ENCODE results near the gene DAPL1.

DAPL1 gene

DNA sequence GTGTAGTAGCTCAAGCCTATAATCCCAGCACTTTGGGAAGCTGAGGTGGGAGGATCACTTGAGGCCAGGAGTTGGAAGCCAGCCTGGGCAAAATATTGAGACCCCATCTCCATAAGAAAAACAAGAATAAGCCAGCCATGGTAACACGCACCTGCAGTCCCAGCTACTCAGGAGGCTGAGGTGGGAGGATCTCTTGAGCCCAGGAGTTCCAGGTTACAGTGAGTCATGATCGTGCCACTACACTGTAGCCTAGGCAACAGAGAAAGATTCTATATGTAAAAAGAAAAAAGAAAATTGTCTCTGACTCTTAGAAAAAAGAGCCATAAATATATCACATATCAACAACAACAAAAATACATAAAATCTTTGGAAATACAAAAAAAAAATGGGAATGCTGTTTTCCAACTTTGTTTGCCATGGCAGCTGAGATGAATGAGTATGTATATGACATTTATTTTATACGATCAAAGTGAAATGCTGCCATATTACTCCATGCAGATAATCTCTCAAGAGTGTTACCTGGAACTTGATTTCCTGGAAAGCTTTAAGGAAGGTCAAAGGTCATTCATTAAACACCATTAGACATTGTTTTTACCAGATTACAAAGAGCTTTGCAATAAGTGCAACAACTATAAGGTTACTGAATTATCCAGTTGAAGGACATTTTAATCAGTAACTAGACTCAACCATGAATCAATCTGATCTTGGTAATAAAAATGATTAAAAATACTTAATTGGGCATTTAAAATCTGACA, 19.7 kb upstream of the DAPL1 start:
- no peak for TF ChIP-seq FOXM1 (IDR thresholded peaks at IDR 0.05; ENCODE audit: borderline replicate concordance, low read depth)
- TF ChIP-seq, protein P1, sequence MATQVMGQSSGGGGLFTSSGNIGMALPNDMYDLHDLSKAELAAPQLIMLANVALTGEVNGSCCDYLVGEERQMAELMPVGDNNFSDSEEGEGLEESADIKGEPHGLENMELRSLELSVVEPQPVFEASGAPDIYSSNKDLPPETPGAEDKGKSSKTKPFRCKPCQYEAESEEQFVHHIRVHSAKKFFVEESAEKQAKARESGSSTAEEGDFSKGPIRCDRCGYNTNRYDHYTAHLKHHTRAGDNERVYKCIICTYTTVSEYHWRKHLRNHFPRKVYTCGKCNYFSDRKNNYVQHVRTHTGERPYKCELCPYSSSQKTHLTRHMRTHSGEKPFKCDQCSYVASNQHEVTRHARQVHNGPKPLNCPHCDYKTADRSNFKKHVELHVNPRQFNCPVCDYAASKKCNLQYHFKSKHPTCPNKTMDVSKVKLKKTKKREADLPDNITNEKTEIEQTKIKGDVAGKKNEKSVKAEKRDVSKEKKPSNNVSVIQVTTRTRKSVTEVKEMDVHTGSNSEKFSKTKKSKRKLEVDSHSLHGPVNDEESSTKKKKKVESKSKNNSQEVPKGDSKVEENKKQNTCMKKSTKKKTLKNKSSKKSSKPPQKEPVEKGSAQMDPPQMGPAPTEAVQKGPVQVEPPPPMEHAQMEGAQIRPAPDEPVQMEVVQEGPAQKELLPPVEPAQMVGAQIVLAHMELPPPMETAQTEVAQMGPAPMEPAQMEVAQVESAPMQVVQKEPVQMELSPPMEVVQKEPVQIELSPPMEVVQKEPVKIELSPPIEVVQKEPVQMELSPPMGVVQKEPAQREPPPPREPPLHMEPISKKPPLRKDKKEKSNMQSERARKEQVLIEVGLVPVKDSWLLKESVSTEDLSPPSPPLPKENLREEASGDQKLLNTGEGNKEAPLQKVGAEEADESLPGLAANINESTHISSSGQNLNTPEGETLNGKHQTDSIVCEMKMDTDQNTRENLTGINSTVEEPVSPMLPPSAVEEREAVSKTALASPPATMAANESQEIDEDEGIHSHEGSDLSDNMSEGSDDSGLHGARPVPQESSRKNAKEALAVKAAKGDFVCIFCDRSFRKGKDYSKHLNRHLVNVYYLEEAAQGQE (IDR thresholded peaks at IDR 0.05; ENCODE audit: low read depth), result no peak
- no peak for TF ChIP-seq TEAD4 (IDR thresholded peaks at IDR 0.05)
- TF ChIP-seq, protein P2, sequence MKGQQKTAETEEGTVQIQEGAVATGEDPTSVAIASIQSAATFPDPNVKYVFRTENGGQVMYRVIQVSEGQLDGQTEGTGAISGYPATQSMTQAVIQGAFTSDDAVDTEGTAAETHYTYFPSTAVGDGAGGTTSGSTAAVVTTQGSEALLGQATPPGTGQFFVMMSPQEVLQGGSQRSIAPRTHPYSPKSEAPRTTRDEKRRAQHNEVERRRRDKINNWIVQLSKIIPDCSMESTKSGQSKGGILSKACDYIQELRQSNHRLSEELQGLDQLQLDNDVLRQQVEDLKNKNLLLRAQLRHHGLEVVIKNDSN (IDR thresholded peaks at IDR 0.05), result no peak
- TF ChIP-seq TAF1 (IDR thresholded peaks at IDR 0.05; ENCODE audit: low read depth), result no peak
- TF ChIP-seq, protein P3, sequence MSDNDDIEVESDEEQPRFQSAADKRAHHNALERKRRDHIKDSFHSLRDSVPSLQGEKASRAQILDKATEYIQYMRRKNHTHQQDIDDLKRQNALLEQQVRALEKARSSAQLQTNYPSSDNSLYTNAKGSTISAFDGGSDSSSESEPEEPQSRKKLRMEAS (IDR thresholded peaks at IDR 0.05), result no peak
- no peak for TF ChIP-seq RAD21 (IDR thresholded peaks at IDR 0.05; ENCODE audit: low read depth)
- no peak for TF ChIP-seq EP300 (IDR thresholded peaks at IDR 0.05; ENCODE audit: borderline replicate concordance)
- TF ChIP-seq TCF12 (IDR thresholded peaks at IDR 0.05; ENCODE audit: low read depth), result no peak
- no peak for TF ChIP-seq NFIC (IDR thresholded peaks at IDR 0.05)
- no peak for TF ChIP-seq ZBTB7A (IDR thresholded peaks at IDR 0.05; ENCODE audit: low read depth)
- no peak for TF ChIP-seq CREB1 (IDR thresholded peaks at IDR 0.05; ENCODE audit: low read depth)
- TF ChIP-seq CEBPB (IDR thresholded peaks at IDR 0.05), result no peak
- TF ChIP-seq YY1 (IDR thresholded peaks at IDR 0.05; ENCODE audit: low read depth), result no peak
- no peak for TF ChIP-seq EGR1 (IDR thresholded peaks at IDR 0.05)

DNA sequence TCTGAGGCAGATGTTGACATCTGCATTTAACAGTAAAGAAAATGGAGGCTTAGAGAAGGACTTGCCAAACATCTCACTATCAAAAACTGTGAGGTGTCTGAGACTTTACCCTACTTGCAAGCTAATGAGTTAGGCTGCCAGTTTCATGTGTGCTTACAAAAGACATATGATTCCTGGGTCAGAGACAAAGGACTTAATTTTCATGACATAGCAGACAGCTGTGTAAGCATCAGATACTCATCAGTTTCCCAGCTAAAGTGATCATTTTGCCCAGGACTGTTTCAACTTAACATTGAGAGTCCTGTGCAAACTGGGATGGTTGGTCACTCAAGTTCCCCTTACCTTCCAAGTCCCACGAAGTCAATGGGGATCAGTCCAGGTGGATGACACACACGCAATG, 18.9 kb upstream of the DAPL1 start:
- TF ChIP-seq TEAD4 (IDR thresholded peaks at IDR 0.05) (no peak), CEBPB (IDR thresholded peaks at IDR 0.05) (no peak), ZBTB7A (IDR thresholded peaks at IDR 0.05; ENCODE audit: low read depth) (no peak), CREB1 (IDR thresholded peaks at IDR 0.05; ENCODE audit: low read depth) (no peak), EP300 (IDR thresholded peaks at IDR 0.05; ENCODE audit: borderline replicate concordance) (no peak), TCF12 (IDR thresholded peaks at IDR 0.05; ENCODE audit: low read depth) (no peak), NFIC (IDR thresholded peaks at IDR 0.05) (no peak), FOXM1 (IDR thresholded peaks at IDR 0.05; ENCODE audit: borderline replicate concordance, low read depth) (no peak), TAF1 (IDR thresholded peaks at IDR 0.05; ENCODE audit: low read depth) (no peak), YY1 (IDR thresholded peaks at IDR 0.05; ENCODE audit: low read depth) (no peak), EGR1 (IDR thresholded peaks at IDR 0.05) (no peak), RAD21 (IDR thresholded peaks at IDR 0.05; ENCODE audit: low read depth) (no peak)
- TF ChIP-seq, protein P3 (IDR thresholded peaks at IDR 0.05), result no peak
- TF ChIP-seq, protein P2 (IDR thresholded peaks at IDR 0.05), result no peak
- TF ChIP-seq, protein P1 (IDR thresholded peaks at IDR 0.05; ENCODE audit: low read depth), result no peak

DNA sequence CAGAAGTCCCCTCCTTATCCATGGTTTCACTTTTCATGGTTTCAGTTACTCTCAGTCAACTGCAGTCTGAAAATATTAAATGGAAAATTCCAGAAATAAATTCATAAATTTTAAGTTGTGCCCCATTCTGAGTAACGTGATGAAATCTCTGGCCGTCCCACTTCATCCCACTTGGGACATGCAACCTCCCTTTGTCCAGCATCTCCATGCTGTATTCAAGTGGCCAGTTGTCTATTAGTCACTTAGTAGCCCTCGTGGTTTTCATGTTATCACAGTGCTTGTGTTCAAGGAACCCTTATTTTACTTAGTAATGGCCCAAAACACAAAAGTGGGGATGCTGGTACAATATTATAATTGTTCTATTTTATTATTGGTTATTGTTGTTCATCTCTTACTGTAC, 18.0 kb upstream of the DAPL1 start:
- TF ChIP-seq, protein P3 (IDR thresholded peaks at IDR 0.05), result no peak
- TF ChIP-seq TAF1 (IDR thresholded peaks at IDR 0.05; ENCODE audit: low read depth) (no peak), TEAD4 (IDR thresholded peaks at IDR 0.05) (no peak), NFIC (IDR thresholded peaks at IDR 0.05) (no peak)

DNA sequence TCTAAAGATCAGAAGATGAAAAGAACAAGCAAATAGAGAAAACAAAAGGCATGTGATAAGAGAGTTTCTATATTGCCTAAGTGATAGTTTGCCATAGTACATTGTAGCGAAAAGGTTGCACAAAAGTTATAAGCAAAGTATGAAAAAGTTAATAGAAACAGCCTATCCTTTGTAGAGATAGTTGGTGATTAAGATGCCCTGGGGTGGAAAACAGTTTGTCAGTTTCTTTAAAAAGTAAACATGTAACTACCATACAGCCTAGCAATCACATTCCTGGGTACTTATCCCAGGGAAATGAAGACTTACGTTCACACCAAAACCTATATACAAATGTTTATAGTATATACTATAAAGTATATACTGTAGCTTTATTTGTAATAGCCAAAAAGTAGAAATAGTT, 16.9 kb upstream of the DAPL1 start:
- TF ChIP-seq FOXM1 (IDR thresholded peaks at IDR 0.05; ENCODE audit: borderline replicate concordance, low read depth) (no peak), TCF12 (IDR thresholded peaks at IDR 0.05; ENCODE audit: low read depth) (no peak), ZBTB7A (IDR thresholded peaks at IDR 0.05; ENCODE audit: low read depth) (no peak), NFIC (IDR thresholded peaks at IDR 0.05) (no peak), CEBPB (IDR thresholded peaks at IDR 0.05) (no peak), RAD21 (IDR thresholded peaks at IDR 0.05; ENCODE audit: low read depth) (no peak)

DNA sequence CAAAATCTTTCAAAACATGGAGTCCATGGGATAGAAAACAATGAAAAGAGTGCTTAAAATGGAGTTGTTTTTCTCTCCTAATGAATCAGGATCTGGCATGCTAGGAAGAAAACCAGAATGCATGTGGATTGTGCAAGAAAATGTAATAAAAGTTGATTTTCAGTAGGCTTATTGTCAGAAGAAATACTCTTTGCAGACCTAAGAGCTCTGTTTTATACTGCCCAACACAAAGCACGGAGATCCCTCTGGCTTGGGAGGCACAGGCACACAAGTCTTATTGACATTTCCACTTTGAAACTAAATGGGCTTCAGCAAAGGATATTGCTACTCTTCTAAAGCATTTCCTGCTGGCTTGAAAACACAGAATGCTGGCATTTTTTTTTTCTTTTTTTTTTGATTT, 15.5 kb upstream of the DAPL1 start:
- no peak for TF ChIP-seq ZBTB7A (IDR thresholded peaks at IDR 0.05; ENCODE audit: low read depth)
- TF ChIP-seq, protein P2 (IDR thresholded peaks at IDR 0.05), result no peak
- TF ChIP-seq TCF12 (IDR thresholded peaks at IDR 0.05; ENCODE audit: low read depth), result no peak
- TF ChIP-seq RAD21 (IDR thresholded peaks at IDR 0.05; ENCODE audit: low read depth), result no peak
- TF ChIP-seq CEBPB (IDR thresholded peaks at IDR 0.05), result no peak
- TF ChIP-seq, protein P1 (IDR thresholded peaks at IDR 0.05; ENCODE audit: low read depth), result no peak
- no peak for TF ChIP-seq EP300 (IDR thresholded peaks at IDR 0.05; ENCODE audit: borderline replicate concordance)
- no peak for TF ChIP-seq EGR1 (IDR thresholded peaks at IDR 0.05)
- TF ChIP-seq TEAD4 (IDR thresholded peaks at IDR 0.05), result no peak
- no peak for TF ChIP-seq NFIC (IDR thresholded peaks at IDR 0.05)
- no peak for TF ChIP-seq CREB1 (IDR thresholded peaks at IDR 0.05; ENCODE audit: low read depth)
- TF ChIP-seq FOXM1 (IDR thresholded peaks at IDR 0.05; ENCODE audit: borderline replicate concordance, low read depth), result no peak
- no peak for TF ChIP-seq YY1 (IDR thresholded peaks at IDR 0.05; ENCODE audit: low read depth)
- TF ChIP-seq TAF1 (IDR thresholded peaks at IDR 0.05; ENCODE audit: low read depth), result no peak
- TF ChIP-seq, protein P3 (IDR thresholded peaks at IDR 0.05), result no peak

Measured in Ishikawa (cell line).